ENCODE data around the gene PBX3. TPM values are rescaled to one million over a fixed set of nuclear protein-coding genes. Genes with fewer than 3 reads are reported as not detected.

Gene PBX3
- total RNA-seq, 1 donor from 2014 or later, result 37.6 TPM

GRCh38 chr9:125750627-125751011, 3.4 kb downstream of the PBX3 start:
- Mint-ChIP-seq H3K27ac (ENCODE audit: unreplicated experiment) (no peak overlapping the region), H3K36me3 (ENCODE audit: low read depth, unreplicated experiment) (no peaks in the 10 kb centered on the region), H3K27me3 (ENCODE audit: unreplicated experiment) (peaks cover 4% of the 10 kb centered on the region), H3K4me3 (ENCODE audit: unreplicated experiment) (no peak overlapping the region), H3K9me3 (ENCODE audit: unreplicated experiment) (no peaks in the 10 kb centered on the region), H3K4me1 (ENCODE audit: unreplicated experiment) (peaks cover 8% of the 10 kb centered on the region)
- no peak for DNase-seq (ENCODE audit: low spot score)
- TF ChIP-seq CTCF (IDR thresholded peaks at IDR 0.05; ENCODE audit: unreplicated experiment), result no peak

- Mint-ChIP-seq H3K9me3 (ENCODE audit: unreplicated experiment) (no peaks in the 10 kb centered on the region), H3K4me1 (ENCODE audit: unreplicated experiment) (peaks cover 8% of the 10 kb centered on the region), H3K36me3 (ENCODE audit: low read depth, unreplicated experiment) (no peaks in the 10 kb centered on the region), H3K27me3 (ENCODE audit: unreplicated experiment) (peaks cover 4% of the 10 kb centered on the region), H3K27ac (ENCODE audit: unreplicated experiment) (no peak overlapping the region), H3K4me3 (ENCODE audit: unreplicated experiment) (no peak overlapping the region)
- TF ChIP-seq CTCF (IDR thresholded peaks at IDR 0.05; ENCODE audit: unreplicated experiment), result no peak
- no peak for DNase-seq (ENCODE audit: low spot score)
Measured at GRCh38 chr9:125752070-125752628, 5.0 kb downstream of the PBX3 start.

GRCh38 chr9:125754096-125754495, 6.9 kb downstream of the PBX3 start:
- no peak overlapping the region for H3K4me3 Mint-ChIP-seq (ENCODE audit: unreplicated experiment)
- H3K27ac Mint-ChIP-seq (ENCODE audit: unreplicated experiment), result no peak overlapping the region
- H3K9me3 Mint-ChIP-seq (ENCODE audit: unreplicated experiment), result no peaks in the 10 kb centered on the region
- H3K36me3 Mint-ChIP-seq (ENCODE audit: low read depth, unreplicated experiment), result no peaks in the 10 kb centered on the region
- DNase-seq (ENCODE audit: low spot score), result no peak
- no peak for TF ChIP-seq CTCF (IDR thresholded peaks at IDR 0.05; ENCODE audit: unreplicated experiment)
- H3K27me3 Mint-ChIP-seq (ENCODE audit: unreplicated experiment), result no peaks in the 10 kb centered on the region
- peaks cover 14% of the 10 kb centered on the region for H3K4me1 Mint-ChIP-seq (ENCODE audit: unreplicated experiment)

GRCh38 chr9:125755340-125755739, 8.2 kb downstream of the PBX3 start:
- Mint-ChIP-seq H3K4me1 (ENCODE audit: unreplicated experiment) (peaks cover 20% of the 10 kb centered on the region), H3K27ac (ENCODE audit: unreplicated experiment) (no peak overlapping the region), H3K27me3 (ENCODE audit: unreplicated experiment) (no peaks in the 10 kb centered on the region), H3K36me3 (ENCODE audit: low read depth, unreplicated experiment) (no peaks in the 10 kb centered on the region), H3K9me3 (ENCODE audit: unreplicated experiment) (no peaks in the 10 kb centered on the region), H3K4me3 (ENCODE audit: unreplicated experiment) (no peak overlapping the region)
- no peak for TF ChIP-seq CTCF (IDR thresholded peaks at IDR 0.05; ENCODE audit: unreplicated experiment)
- no peak for DNase-seq (ENCODE audit: low spot score)

GRCh38 chr9:125756518-125756917, 9.3 kb downstream of the PBX3 start:
- no peak for DNase-seq (ENCODE audit: low spot score)
- no peak overlapping the region for H3K4me3 Mint-ChIP-seq (ENCODE audit: unreplicated experiment)
- TF ChIP-seq CTCF (IDR thresholded peaks at IDR 0.05; ENCODE audit: unreplicated experiment), result no peak
- H3K9me3 Mint-ChIP-seq (ENCODE audit: unreplicated experiment), result no peaks in the 10 kb centered on the region
- H3K36me3 Mint-ChIP-seq (ENCODE audit: low read depth, unreplicated experiment), result no peaks in the 10 kb centered on the region
- no peak overlapping the region for H3K27ac Mint-ChIP-seq (ENCODE audit: unreplicated experiment)
- H3K4me1 Mint-ChIP-seq (ENCODE audit: unreplicated experiment), result peaks cover 16% of the 10 kb centered on the region
- H3K27me3 Mint-ChIP-seq (ENCODE audit: unreplicated experiment), result no peaks in the 10 kb centered on the region

All from endothelial cell (in vitro differentiated cells).